IPS-18c (cell line): ENCODE results near the gene FPGS.

Experiments
- H3K4me3 ChIP-seq: 2 replicates; pipeline ENCODE4 v1.7.0; 2013; ENCODE audit warnings: low read depth, mild to moderate bottlenecking, low read length, moderate library complexity; ENCODE audit not compliant: insufficient read depth
- H3K9me3 ChIP-seq: one replicate; pipeline ENCODE4 v1.6.1; 2013; ENCODE audit warnings: mild to moderate bottlenecking, low read length, moderate library complexity; ENCODE audit not compliant: control insufficient read depth, insufficient read depth

The FPGS gene

GRCh38 chr9:127781806-127782205 is 20.9 kb upstream of the FPGS start:
- no peaks in the 10 kb centered on the region for H3K9me3 ChIP-seq
- H3K4me3 ChIP-seq, result no peak overlapping the region

- no peak overlapping the region for H3K4me3 ChIP-seq
- H3K9me3 ChIP-seq, result no peaks in the 10 kb centered on the region
Measured at GRCh38 chr9:127783111-127784008, 19.3 kb upstream of the FPGS start.

- Histone ChIP-seq H3K4me3 (peak overlapping the region; percentile 80), H3K9me3 (no peaks in the 10 kb centered on the region)
Measured at GRCh38 chr9:127785023-127785932, 17.4 kb upstream of the FPGS start.

GRCh38 chr9:127785933-127786772 is 16.5 kb upstream of the FPGS start, which contains the start of gene CDK9:
Gene CDK9, plus strand, starts transcription at chr9:127786034. Its CDS starts 115 bp downstream, at chr9:127786149.
- no peaks in the 10 kb centered on the region for H3K9me3 ChIP-seq
- H3K4me3 ChIP-seq, result peak within 1 kb of the TSS; percentile 80

- no peaks in the 10 kb centered on the region for H3K9me3 ChIP-seq
- H3K4me3 ChIP-seq, result peak overlapping the region; percentile 80
Measured at GRCh38 chr9:127786773-127787104, 15.9 kb upstream of the FPGS start.

GRCh38 chr9:127788337-127789011 is 14.2 kb upstream of the FPGS start:
- Histone ChIP-seq H3K4me3 (no peak overlapping the region), H3K9me3 (no peaks in the 10 kb centered on the region)

GRCh38 chr9:127789179-127789578 is 13.5 kb upstream of the FPGS start:
- no peak overlapping the region for H3K4me3 ChIP-seq
- H3K9me3 ChIP-seq, result no peaks in the 10 kb centered on the region

GRCh38 chr9:127790094-127790855 is 12.4 kb upstream of the FPGS start:
- no peak overlapping the region for H3K4me3 ChIP-seq
- no peaks in the 10 kb centered on the region for H3K9me3 ChIP-seq

GRCh38 chr9:127791085-127791484 is 11.6 kb upstream of the FPGS start:
- H3K4me3 ChIP-seq, result no peak overlapping the region
- H3K9me3 ChIP-seq, result no peaks in the 10 kb centered on the region

- no peaks in the 10 kb centered on the region for H3K9me3 ChIP-seq
- no peak overlapping the region for H3K4me3 ChIP-seq
Measured at GRCh38 chr9:127792417-127793031, 10.2 kb upstream of the FPGS start.

- Histone ChIP-seq H3K4me3 (no peak overlapping the region), H3K9me3 (no peaks in the 10 kb centered on the region)
Measured at GRCh38 chr9:127793093-127793708, 9.5 kb upstream of the FPGS start.

- H3K9me3 ChIP-seq, result no peaks in the 10 kb centered on the region
- no peak overlapping the region for H3K4me3 ChIP-seq
Measured at GRCh38 chr9:127794001-127794791, 8.5 kb upstream of the FPGS start.

GRCh38 chr9:127796225-127796813 is 6.4 kb upstream of the FPGS start:
- Histone ChIP-seq H3K9me3 (no peaks in the 10 kb centered on the region), H3K4me3 (no peak overlapping the region)

GRCh38 chr9:127796852-127797370 is 5.8 kb upstream of the FPGS start:
- H3K4me3 ChIP-seq, result no peak overlapping the region

More at GRCh38 chr9:127796852-127797370, 5.8 kb upstream of the FPGS start:
- no peaks in the 10 kb centered on the region for H3K9me3 ChIP-seq
